Esophagus muscularis mucosa (tissue), 4 donors: Measurements from ENCODE around the gene RBMS3. TPM values are rescaled to one million over a fixed set of nuclear protein-coding genes. Genes with fewer than 3 reads are reported as not detected.

Source experiments
- DNase-seq: peaks from one replicate; pipeline ENCODE4 v3.0.0-alpha.2; 2017; ENCODE audit errors: extremely low spot score
- H3K27ac ChIP-seq, 4 donors: fragments of 200-600 bp; sonication (generic); replicated peaks in 1 of 4; 1 replicate in 3 of 4; 2 replicates in 1 of 4; pipeline ENCODE4 v1.5.1; 2016 to 2019; ENCODE audit warnings: mild to moderate bottlenecking in 1 of 4
- H3K27me3 ChIP-seq, 4 donors: fragments of 200-600 bp; sonication (generic); one replicate each; pipeline versions ENCODE4 v1.5.1 to v1.6.0; 2016 to 2019
- H3K36me3 ChIP-seq, 4 donors: fragments of 200-600 bp; sonication (generic); one replicate each; pipeline ENCODE4 v1.5.1; 2016 to 2019
- H3K4me1 ChIP-seq, 4 donors: fragments of 200-600 bp; sonication (generic); one replicate each; pipeline ENCODE4 v1.5.1; 2016 to 2019
- H3K4me3 ChIP-seq, 4 donors: fragments of 200-600 bp; sonication (generic); 1 replicate in 2 of 4; 2 replicates in 2 of 4; pipeline ENCODE4 v1.5.1; 2016 to 2019; ENCODE audit warnings: mild to moderate bottlenecking in 4 of 4, moderate library complexity in 1 of 4
- H3K9me3 ChIP-seq, 4 donors: fragments of 200-600 bp; sonication (generic); 1 replicate in 3 of 4; 2 replicates in 1 of 4; pipeline ENCODE4 v1.5.1; 2016 to 2019
- EP300 ChIP-seq: sonication (generic); formaldehyde crosslinking; IDR thresholded peaks from one replicate; pipeline ENCODE4 v1.6.1; 2017; ENCODE audit warnings: antibody characterized with exemption
- POLR2A ChIP-seq: fragments of 450-650 bp; IDR thresholded peaks from one replicate; pipeline ENCODE4 v1.6.1; 2017; ENCODE audit warnings: antibody characterized with exemption, moderate library complexity, mild to moderate bottlenecking, low read depth
- POLR2AphosphoS5 ChIP-seq, 2 donors: sonication (generic); formaldehyde crosslinking; IDR thresholded peaks; one replicate each; pipeline ENCODE4 v1.6.1; 2017; ENCODE audit warnings: antibody characterized with exemption in 2 of 2
- WGBS: methylation state at CpG from one replicate; pipeline ENCODE4 v1.1.5; 2018; 5-methylcytosine and 5-hydroxymethylcytosine counted together
- intact Hi-C: fragments of 100-400 bp; cut with DNase I; formaldehyde crosslinking; loops from one replicate; pipeline ENCODE4 v1.15.1; 2023
- total RNA-seq, 4 donors: library from RNA; depleted of rRNA; stranded (reverse); fragments of >200 nt; gene quantifications; one replicate each; pipeline versions ENCODE4 v1.1.0 to v1.2.1, GENCODE V29; 2016
- TF ChIP-seq, protein P1 (sequence below), 3 experiments: fragments of 200-600 bp in 2 of 3; fragments of 450-650 bp in 1 of 3; sonication (generic) in 2 of 3; IDR thresholded peaks; one replicate each; pipeline ENCODE4 v1.5.1; 2017 to 2019; ENCODE audit warnings: antibody characterized with exemption in 3 of 3, mild to moderate bottlenecking in 2 of 3, moderate library complexity in 1 of 3

The RBMS3 gene
- total RNA-seq, 4 donors from 2014 or later, result 53.0 to 81.5 (median 61.2) TPM

DNA sequence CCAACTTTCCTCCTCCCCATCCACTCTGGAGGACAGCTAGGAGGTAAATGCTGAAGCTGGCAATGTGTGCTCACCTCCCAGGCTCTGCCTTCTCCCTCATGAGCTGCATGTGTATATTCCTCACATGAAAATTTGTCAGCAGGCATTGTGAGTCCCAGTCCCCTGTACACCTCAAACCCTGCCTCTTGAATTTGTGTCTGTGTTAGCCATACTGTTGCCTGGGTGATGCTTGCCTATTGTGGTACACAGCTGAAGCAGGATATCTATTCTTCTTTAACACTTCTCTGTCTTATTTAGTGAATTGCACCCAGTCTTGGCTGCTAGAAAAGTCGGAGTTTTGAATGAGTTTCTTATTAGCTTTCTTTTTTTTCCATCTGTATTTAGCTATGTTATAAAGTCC lies 739.5 kb downstream of the RBMS3 start:
- 73% methylated on average over 1 of the region's 1 CpG for WGBS
- Histone ChIP-seq H3K9me3 (no peaks in the 10 kb centered on the region), H3K27me3 (no peaks in the 10 kb centered on the region), H3K4me3 (no peak overlapping the region), H3K27ac (no peak overlapping the region), H3K36me3 (no peaks in the 10 kb centered on the region), H3K4me1 (no peaks in the 10 kb centered on the region)
- TF ChIP-seq POLR2AphosphoS5 (IDR thresholded peaks at IDR 0.05) (no peak), EP300 (no peak), POLR2A (no peak)
- TF ChIP-seq, protein P1, sequence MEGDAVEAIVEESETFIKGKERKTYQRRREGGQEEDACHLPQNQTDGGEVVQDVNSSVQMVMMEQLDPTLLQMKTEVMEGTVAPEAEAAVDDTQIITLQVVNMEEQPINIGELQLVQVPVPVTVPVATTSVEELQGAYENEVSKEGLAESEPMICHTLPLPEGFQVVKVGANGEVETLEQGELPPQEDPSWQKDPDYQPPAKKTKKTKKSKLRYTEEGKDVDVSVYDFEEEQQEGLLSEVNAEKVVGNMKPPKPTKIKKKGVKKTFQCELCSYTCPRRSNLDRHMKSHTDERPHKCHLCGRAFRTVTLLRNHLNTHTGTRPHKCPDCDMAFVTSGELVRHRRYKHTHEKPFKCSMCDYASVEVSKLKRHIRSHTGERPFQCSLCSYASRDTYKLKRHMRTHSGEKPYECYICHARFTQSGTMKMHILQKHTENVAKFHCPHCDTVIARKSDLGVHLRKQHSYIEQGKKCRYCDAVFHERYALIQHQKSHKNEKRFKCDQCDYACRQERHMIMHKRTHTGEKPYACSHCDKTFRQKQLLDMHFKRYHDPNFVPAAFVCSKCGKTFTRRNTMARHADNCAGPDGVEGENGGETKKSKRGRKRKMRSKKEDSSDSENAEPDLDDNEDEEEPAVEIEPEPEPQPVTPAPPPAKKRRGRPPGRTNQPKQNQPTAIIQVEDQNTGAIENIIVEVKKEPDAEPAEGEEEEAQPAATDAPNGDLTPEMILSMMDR (IDR thresholded peaks at IDR 0.05), result no peak
- intact Hi-C loops, result no loop called here
- no peak for DNase-seq

GRCh38 chr3:30024466-30024865 lies 743.6 kb downstream of the RBMS3 start:
- no peak for DNase-seq
- no peak overlapping the region for H3K4me3 ChIP-seq
- H3K4me1 ChIP-seq, result no peaks in the 10 kb centered on the region
- H3K9me3 ChIP-seq, result no peaks in the 10 kb centered on the region
- no peaks in the 10 kb centered on the region for H3K27me3 ChIP-seq
- whole genome bisulfite sequencing, result 75% methylated on average over 4 of the region's 4 CpGs
- TF ChIP-seq EP300 (no peak), POLR2A (no peak)
- intact Hi-C loops, result no loop called here
- H3K36me3 ChIP-seq, result no peaks in the 10 kb centered on the region
- no peak overlapping the region for H3K27ac ChIP-seq

GRCh38 chr3:30026851-30027250 lies 746.0 kb downstream of the RBMS3 start:
- WGBS, result 94% methylated on average over 1 of the region's 1 CpG
- TF ChIP-seq, protein P1 (IDR thresholded peaks at IDR 0.05), result no peak
- no peak for TF ChIP-seq POLR2AphosphoS5 (IDR thresholded peaks at IDR 0.05)
- no peak for TF ChIP-seq POLR2A
- no peak for TF ChIP-seq EP300

DNA sequence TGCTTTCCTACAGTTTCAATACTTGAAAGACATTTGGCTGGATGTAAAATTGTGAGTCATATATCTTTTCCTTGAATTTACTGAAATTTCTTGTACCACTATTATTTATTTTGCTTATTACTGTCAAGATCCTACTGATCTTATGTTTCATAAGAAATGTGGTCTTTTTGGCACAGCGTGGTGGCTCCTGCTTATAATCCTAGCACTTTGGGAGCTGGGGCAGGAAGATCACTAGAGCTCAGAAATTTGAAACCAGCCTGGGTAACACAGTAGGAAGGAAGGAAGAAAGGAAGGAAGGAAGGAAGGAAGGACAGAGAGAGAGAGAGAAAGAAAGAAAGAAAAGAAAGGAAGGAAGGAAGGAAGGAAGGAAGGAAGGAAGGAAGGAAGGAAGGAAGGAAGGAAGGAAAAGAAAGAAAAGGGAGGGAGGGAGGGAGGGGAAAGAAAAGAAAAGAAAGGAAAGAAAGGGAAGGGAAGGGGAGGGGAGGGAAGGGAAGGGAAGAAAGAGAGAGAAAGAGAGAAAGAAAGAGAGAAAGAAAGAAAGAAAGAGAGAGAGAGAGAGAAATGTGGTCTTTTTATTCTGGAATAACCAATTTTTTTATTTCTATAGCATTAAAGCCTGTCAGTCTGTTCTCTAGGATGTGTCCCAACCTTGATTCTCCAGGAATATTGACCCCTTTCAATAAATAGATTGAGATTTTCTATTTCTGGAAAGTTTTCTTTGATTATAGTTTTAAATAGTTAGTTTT lies 753.5 kb downstream of the RBMS3 start:
- TF ChIP-seq EP300 (no peak), POLR2A (no peak), POLR2AphosphoS5 (IDR thresholded peaks at IDR 0.05) (no peak)
- TF ChIP-seq, protein P1 (IDR thresholded peaks at IDR 0.05), result no peak
- intact Hi-C loops, result no loop called here
- 91% methylated on average over 1 of the region's 1 CpG for WGBS

More at GRCh38 chr3:30026851-30027250, 746.0 kb downstream of the RBMS3 start:
- Histone ChIP-seq H3K27ac (no peak overlapping the region), H3K27me3 (no peaks in the 10 kb centered on the region), H3K4me1 (no peaks in the 10 kb centered on the region), H3K9me3 (no peaks in the 10 kb centered on the region), H3K36me3 (no peaks in the 10 kb centered on the region), H3K4me3 (no peak overlapping the region)
- DNase-seq, result no peak
- intact Hi-C loops, result no loop called here

DNA sequence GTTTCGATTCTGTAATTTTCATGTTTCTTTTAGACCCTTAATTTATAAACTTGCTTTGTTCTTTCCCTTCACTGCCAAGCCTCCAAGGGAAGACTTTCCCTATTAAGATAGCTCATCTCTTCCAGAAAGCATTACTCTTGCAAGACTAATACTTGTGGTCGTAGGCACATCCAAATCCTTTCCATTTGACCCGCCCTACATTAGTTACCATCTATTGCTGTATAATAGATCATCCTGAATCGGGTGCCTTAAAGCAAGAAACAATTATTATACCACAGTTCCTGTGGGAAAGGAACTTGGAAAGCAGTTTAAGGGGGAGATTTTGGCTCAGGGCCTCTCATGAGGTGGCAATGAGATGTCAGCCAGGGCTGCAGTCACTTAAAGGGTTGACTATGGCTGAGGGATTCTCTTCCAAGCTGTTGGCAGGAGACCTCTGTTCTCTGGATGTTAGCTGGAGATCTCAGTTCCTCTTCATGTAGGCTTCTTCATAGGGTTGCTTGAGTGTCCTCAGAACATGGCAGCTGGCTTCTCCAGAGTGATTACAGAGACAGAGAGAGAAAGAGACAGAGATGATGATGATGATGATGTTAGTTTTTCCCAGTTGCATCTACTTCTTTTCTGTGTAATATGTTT lies 755.2 kb downstream of the RBMS3 start:
- 91% methylated on average over 4 of the region's 4 CpGs for WGBS
- Histone ChIP-seq H3K9me3 (no peaks in the 10 kb centered on the region), H3K27ac (no peak overlapping the region), H3K4me3 (no peak overlapping the region), H3K27me3 (no peaks in the 10 kb centered on the region), H3K36me3 (no peaks in the 10 kb centered on the region), H3K4me1 (no peaks in the 10 kb centered on the region)
- intact Hi-C loops, result no loop called here
- TF ChIP-seq EP300 (no peak), POLR2AphosphoS5 (IDR thresholded peaks at IDR 0.05) (no peak), POLR2A (no peak)
- TF ChIP-seq, protein P1 (IDR thresholded peaks at IDR 0.05), result no peak
- no peak for DNase-seq

More for the DNA sequence above, 753.5 kb downstream of the RBMS3 start:
- no peaks in the 10 kb centered on the region for H3K36me3 ChIP-seq
- DNase-seq, result no peak
- H3K27ac ChIP-seq, result no peak overlapping the region
- H3K9me3 ChIP-seq, result no peaks in the 10 kb centered on the region
- H3K4me1 ChIP-seq, result no peaks in the 10 kb centered on the region
- no peaks in the 10 kb centered on the region for H3K27me3 ChIP-seq
- H3K4me3 ChIP-seq, result no peak overlapping the region
